PC-3 (cell line): ENCODE results near the gene LRCH1.

ENCODE experiments used
- CTCF ChIP-seq: fragments of 300-600 bp; sonication (generic); conservative IDR thresholded peaks from 2 replicates; pipeline ENCODE4 v1.5.1; 2017; ENCODE audit warnings: antibody characterized with exemption, low read depth, mild to moderate bottlenecking, low read length
- EZH2 ChIP-seq: fragments of 300-600 bp; sonication (generic); IDR thresholded peaks from one replicate; pipeline ENCODE4 v1.6.1; 2017; ENCODE audit warnings: antibody characterized with exemption, mild to moderate bottlenecking, low read length; ENCODE audit not compliant: unreplicated experiment

GRCh38 chr13:46655377-46656180 is 102.6 kb downstream of the LRCH1 start:
- TF ChIP-seq CTCF (no peak), EZH2 (no peak)
